GM06990 (cell line): ENCODE results near the gene CDA.

Experiments used
- DNase-seq: peaks from one replicate; pipeline ENCODE4 v3.0.0-alpha.2; 2011; ENCODE audit not compliant: insufficient read length; ENCODE audit errors: extremely low read depth
- H3K27me3 ChIP-seq: replicated peaks from 2 replicates; pipeline ENCODE4 v1.6.0; 2011; ENCODE audit warnings: low read length; ENCODE audit not compliant: control insufficient read depth, insufficient read depth
- H3K36me3 ChIP-seq: 2 replicates; pipeline ENCODE4 v1.5.1; 2011; ENCODE audit warnings: low read length; ENCODE audit not compliant: control insufficient read depth, insufficient read depth
- H3K4me3 ChIP-seq: replicated peaks from 2 replicates; pipeline ENCODE4 v1.5.1; 2011; ENCODE audit warnings: low read depth, mild to moderate bottlenecking, control low read depth, low read length
- CTCF ChIP-seq: IDR thresholded peaks from 2 replicates; pipeline ENCODE4 v1.5.1; 2011; ENCODE audit warnings: low read length, control low read depth, mild to moderate bottlenecking, inconsistent platforms; ENCODE audit not compliant: insufficient read depth, poor library complexity, severe bottlenecking

Gene CDA

GRCh38 chr1:20588634-20589225 is at the start of gene CDA:
Gene CDA, plus strand, starts transcription at chr1:20589097. Its CDS starts 33 bp downstream, at chr1:20589130.
- Histone ChIP-seq H3K36me3 (no peaks in the 10 kb centered on the region), H3K4me3 (no peak within 1 kb of the TSS), H3K27me3 (peaks cover 3% of the 10 kb centered on the region)
- TF ChIP-seq CTCF: no peak
- DNase-seq: no peak

- Histone ChIP-seq H3K4me3 (no peak overlapping the region), H3K36me3 (no peaks in the 10 kb centered on the region), H3K27me3 (peaks cover 5% of the 10 kb centered on the region)
- TF ChIP-seq CTCF: no peak
- DNase-seq: no peak
These were observed 48.6 kb upstream of the CDA start for GRCh38 chr1:20540281-20540680.

GRCh38 chr1:20546637-20547036 is 42.3 kb upstream of the CDA start:
- no peak overlapping the region for H3K4me3 ChIP-seq
- no peak for DNase-seq
- no peak for TF ChIP-seq CTCF

GRCh38 chr1:20551161-20551560 is 37.7 kb upstream of the CDA start:
- TF ChIP-seq CTCF: no peak
- no peaks in the 10 kb centered on the region for H3K36me3 ChIP-seq
- DNase-seq: no peak
- no peaks in the 10 kb centered on the region for H3K27me3 ChIP-seq
- no peak overlapping the region for H3K4me3 ChIP-seq

More at GRCh38 chr1:20546637-20547036, 42.3 kb upstream of the CDA start:
- H3K36me3 ChIP-seq: no peaks in the 10 kb centered on the region
- H3K27me3 ChIP-seq: peaks cover 2% of the 10 kb centered on the region; the same call in 1 of the 2 replicates

- Histone ChIP-seq H3K36me3 (no peaks in the 10 kb centered on the region), H3K27me3 (no peaks in the 10 kb centered on the region), H3K4me3 (no peak within 1 kb of the TSS)
- TF ChIP-seq CTCF: no peak
- DNase-seq: no peak
These were observed 36.8 kb upstream of the CDA start, which contains the start of gene FAM43B for GRCh38 chr1:20551945-20552727. Gene FAM43B, plus strand, starts transcription at chr1:20552573. Its CDS starts 401 bp downstream, at chr1:20552974.
